Inflammatory macrophage treated with lipopolysaccharide for 1 hour (primary cell): ENCODE data around the gene CEP192.

Experiments used
- DNase-seq, 2 donors: peaks; one replicate each; pipeline ENCODE4 v3.0.0-alpha.2; 2020 to 2022

Gene CEP192

DNA sequence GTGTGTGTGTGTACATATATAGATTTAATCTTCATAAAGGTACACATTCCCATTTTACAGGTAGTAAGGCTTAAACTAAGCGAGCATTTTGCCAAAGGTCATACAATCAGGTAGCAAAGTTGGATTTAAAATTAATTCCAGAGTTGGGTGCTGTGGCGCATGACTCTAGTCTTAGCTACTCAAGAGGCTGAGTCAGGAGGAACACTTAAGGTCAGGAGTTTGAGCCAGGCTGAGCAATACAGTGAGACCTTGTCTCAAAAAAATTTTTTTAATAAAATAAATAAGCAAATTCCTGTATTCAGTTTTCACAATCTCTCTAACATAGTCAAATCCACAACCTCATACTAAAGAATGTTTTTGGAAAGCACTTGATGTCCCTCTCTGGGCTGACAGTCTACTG lies 115.9 kb downstream of the CEP192 start:
- DNase-seq, result no peak

DNA sequence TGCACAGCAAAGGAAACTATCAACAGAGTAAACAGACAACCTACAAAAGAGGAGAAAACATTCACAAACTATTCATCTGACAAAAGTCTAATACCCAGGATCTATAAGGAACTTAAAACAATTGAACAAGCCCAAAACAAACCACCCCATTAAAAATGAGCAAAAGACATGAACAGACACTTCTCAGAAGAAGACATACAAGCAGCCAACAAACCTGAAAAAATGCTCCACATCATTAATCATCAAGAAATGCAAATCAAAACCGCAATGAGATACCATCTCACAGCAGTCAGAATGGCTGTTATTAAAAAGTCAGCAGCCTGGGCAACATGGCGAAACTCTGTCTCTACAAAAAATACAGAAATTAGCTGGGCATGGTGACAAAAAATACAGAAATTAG lies 117.2 kb downstream of the CEP192 start:
- DNase-seq, result no peak

DNA sequence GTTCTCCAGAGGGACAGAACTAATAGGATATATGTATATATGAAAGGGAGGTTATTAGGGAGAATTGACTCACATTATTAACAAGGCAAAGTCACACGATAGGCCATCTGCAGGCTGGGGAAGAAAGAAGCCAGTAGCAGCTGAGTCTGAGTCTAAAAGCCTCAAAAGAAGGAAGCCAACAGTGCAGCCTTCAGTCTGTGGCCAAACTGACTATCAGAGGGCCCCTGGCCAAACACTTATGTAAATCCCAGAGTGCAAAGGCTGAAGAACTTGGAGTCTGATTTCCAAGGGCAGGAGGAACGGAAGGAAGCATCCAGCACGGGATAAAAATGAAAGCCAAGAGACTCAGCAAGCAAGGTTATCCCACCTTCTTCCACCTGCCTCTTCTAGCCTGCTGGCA lies 119.4 kb downstream of the CEP192 start:
- DNase-seq, result no peak

DNA sequence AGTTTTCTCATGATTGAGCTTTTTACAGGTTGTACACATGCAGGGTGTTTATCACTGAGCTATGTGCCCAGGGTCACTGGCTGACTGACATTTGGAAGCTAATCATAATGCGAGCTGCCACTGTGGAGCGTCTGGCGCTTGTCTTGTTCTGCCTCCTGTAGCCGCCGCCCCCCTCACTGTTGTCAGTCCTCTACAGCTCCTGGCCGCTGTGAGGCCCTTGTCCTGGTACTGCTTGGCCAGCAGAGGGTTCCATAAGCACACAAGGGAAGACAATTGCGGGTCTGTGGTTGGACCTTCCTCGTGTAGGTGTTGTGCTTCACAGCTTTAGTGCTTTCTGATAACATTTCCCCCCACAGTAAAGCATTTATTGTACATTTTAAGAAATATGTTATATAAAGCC lies 121.8 kb downstream of the CEP192 start:
- no peak for DNase-seq

DNA sequence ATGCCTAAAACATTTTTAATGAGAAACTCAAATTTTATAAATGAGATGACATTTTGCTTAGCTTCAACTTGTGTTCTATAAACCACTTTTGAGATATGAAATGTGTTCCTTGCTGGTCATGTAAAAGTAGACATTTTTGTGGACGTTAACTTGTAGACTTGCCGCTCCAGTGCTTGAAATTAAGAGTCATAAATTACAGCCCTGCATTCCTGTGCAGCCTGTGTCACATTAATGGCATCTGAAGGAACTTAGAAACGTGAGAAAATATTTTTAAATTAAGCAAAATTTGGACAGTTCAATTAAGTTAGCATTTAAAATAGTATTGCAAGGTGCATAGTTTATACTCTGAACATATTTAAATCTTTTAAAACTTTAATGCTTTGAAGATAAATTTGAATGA lies 129.1 kb downstream of the CEP192 start:
- no peak for DNase-seq

DNA sequence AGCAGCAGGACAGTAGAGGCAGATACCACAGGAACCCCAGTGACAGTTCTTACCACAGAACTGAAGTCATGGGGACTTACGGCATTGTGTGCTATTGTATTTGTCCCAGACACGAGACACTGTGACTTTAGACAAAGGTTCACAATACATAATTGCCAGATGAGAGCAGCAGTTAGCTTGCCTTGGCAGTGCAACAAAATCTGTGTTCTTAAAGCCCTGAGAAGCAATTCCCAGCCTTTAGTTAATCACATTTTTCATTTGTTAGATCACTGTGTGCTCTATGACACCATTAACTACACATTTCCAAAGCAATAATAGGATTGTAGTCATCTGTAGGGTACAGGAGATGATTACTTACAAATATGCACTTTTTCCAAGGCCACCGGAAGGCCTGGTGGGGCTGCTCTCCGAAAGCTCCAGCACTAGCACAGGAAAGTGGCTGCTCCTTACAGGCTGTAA lies 129.8 kb downstream of the CEP192 start:
- no peak for DNase-seq

DNA sequence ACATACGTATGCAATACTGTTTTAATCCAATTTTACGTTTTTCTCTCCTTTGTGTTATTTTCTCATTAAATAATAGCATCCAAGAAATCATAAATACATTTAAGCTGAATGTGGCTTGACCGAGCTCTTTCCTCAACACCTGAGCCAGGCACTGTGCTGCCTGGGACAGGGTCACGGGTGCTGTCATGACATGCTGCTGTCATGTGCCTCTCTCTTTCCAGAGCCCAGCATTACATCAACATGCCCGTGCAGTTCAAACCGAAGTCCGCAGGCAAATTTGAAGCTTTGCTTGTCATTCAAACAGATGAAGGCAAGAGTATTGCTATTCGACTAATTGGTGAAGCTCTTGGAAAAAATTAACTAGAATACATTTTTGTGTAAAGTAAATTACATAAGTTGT lies 133.2 kb downstream of the CEP192 start:
- DNase-seq, result no peak

DNA sequence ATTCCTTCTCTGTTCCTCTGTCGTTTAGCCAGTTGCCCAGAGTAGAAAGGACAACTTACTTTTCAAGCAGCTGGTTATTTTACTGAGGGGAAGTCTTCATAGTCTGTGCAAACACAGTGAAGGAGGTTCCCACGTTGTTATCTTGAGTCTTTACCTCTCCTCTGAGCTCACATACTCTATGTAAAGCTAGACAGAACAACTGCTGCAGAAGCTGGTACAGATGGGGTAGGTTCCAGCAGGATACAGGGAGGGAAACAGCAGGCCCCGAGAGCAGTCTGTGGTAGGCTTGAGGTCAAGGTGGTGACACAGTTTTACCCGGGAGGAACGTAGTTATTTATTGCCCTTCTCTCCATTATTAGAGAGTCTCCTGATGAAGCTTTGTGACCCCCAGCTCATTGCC lies 134.0 kb downstream of the CEP192 start:
- no peak for DNase-seq

DNA sequence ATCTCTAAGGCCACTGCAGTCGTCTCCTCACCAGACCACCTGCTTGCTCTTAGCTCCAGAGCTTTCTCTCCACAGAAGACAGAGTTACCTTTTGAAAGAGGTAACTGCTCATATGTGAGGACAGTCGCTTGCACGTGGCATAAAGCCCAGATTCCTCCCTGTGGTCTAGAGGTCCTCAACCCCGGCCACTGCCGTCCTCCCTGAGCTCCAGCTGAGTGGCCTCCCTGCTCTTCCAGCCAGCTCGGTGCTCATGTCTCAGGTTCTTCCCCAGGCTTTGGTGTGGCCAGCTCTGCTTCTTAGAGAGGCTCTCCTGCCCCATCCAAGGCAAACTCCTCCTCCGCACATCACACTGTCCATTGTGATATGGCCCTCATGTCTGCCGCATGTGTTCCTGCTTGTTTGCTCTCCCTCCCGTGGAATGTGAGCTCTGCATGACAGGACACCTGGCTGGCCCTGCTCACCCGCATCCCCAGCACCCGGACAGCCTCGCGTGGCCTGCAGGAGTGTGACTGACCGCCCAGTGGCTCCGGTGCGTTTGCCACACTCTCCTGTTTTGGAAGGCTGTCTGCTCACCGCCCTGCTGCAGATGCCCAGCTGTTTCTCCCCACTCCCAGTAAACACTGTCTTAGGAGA lies 135.9 kb downstream of the CEP192 start:
- DNase-seq, result no peak

DNA sequence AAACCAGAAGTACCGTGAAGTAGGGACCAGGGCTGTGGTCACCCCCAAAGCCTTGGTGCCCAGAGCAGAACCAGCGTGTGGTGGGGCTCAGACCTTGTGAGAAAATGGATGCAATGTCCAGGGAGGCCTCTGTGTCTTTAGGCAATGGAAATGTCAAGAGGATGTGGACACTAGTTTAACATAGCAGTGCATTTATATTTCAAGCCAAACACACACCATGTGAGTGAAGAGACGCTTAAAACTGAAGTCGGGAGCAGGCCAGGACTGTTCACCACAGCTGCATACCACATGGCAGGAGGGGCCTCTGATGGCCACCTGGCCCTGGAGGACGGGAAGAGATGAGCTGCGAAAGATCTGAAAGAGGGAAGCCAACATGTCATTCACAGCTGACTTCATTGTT lies 140.1 kb downstream of the CEP192 start:
- no peak for DNase-seq

DNA sequence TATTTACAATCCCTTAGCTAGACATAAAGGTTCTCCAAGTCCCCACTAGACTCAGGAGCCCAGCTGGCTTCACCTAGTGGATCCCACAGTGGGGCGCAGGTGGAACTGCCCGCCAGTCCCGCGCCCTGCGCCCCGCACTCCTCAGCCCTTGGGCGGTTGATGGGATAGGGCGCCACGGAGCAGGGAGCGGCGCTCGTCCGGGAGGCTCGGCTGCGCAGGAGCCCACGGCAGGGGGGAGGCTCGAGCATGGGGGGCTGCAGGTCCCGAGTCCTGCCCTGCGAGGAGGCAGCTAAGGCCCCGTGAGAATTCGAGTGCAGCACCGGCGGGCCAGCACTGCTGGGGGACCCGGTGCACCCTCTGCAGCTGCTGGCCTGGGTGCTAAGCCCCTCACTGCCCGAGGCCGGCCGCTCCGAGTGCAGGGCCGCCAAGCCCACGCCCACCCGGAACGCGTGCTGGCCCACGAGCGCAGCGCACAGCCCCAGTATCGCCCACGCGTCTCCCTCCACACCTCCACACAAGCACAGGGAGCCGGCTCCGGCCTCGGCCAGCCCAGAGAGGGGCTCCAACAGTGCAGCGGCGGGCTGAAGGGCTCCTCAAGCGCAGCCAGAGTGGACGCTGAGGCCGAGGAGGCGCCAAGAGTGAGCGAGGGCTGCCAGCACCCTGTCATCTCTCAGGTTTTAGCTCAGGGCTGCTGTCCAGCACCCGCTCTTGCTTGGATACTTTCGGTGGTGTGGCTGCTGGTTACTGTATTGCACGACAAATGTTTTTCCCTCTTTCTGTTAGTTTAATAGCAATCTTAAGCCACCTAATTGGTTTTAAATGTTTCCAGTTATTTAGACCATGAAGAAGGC lies 143.6 kb downstream of the CEP192 start:
- no peak for DNase-seq

DNA sequence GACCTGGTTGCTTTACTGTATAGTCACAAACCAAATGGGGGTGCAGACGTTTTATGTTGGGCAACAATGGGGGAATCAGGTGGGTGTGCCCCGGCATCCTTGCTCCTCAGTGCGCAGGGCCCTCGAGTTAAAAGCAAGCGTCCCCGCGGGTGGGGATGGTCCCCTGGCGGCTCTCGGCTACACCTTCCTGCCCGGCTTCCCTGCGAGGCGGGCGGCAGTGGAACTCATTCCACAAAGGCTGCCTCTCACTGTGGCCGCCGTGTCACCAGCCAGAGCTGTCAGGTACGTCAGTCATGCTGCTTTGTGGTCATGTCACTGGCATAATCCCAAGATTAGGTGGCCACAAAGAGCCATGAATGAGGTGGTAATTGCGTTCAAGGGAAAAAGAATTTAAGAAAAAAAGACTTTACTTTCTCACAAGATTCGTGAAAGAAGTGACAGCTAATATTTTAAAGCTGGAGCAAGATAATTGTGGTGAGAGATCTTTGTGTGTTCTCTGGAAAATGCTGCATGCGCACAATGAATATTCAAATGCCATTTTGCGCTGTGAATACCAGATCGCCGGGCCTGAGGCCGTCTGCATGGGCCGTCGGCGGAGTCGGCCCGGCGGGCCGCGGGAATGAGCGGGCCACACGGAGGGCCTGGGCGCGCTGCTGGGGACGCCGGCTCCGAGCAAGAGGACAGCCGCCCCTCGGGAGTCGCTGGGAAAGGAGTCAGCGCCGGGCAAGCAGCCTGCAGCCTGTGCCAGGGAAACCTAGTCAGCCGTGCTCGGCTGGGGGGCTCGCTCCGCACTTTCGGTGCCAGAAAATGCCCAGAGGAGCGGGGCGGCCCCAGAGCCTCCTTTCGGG lies 145.1 kb downstream of the CEP192 start:
- no peak for DNase-seq

DNA sequence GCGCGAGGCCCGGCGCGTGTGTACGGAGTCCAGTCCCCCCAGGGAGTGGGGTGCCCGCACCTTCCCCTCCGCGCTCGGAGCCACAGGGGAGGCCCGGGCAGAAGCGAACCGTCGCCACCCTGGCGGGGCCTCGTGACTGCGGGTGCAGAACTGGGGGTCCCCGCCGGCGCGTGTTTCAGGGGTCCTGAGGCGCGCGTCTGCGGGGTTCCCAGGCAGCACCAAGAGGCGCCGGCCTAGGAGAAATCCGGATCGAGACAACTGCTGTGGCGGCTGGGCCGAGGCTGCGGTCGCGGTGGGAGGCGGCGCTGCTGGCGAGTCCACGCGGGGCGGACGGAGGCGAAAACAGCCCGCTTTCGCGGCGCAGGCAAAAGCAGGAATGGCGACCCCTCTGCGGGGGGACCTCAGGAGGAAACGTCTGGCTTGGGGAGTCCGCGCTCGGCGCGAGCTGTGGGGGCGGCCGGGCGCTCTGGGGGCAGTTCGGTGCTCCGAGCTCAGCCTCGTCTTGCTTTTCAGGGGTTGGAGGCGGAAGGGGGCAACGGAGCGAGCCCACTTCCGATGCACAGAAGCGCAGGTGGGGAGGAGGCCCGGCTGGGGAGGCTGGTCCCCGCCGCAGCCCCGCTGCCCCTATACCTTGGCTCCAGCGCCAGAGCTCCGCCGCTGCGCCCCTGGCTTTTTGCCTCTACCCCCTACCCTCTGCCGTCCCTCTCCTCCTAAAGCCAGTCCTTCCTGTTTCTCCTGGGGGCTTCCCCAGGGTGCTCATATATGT lies 145.9 kb downstream of the CEP192 start:
- DNase-seq, result peak; percentile 14 to 33

DNA sequence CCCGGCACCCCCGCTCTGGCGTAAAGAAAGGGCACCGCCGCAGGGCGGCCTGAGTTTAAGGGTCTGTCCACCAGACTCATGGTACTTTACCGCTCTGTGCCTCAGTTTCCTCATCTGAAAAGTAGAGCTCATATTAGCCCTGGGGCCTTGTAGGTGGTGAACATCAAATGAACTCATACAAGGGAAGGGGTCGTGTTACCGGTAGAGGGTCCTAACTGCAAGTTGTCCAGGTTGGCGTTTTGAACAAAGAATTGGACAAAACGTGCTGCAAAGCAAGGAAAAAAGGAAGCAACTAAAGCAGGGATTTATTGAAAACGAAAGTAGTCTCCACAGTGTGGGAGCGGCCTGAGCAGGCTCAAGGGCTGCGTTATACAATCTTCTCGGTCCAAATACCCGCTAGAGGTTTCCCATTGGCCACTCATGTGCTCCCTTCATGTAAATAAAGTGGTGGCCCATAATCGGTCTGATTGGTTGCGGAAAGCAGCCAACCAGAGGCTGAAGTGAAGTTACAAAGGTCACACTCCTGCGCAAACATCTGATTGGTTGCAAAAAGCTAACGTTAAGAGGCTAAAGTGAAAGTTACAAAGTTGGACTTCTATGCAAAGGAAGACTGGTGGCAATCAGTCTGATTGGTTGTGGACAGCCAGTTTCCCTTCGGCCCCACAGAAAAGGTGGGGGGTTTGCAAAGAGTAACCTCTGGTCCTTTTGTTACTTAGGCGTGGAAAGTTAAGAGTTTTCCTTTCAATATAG lies 146.7 kb downstream of the CEP192 start:
- DNase-seq, result peak; percentile 89 to 97

DNA sequence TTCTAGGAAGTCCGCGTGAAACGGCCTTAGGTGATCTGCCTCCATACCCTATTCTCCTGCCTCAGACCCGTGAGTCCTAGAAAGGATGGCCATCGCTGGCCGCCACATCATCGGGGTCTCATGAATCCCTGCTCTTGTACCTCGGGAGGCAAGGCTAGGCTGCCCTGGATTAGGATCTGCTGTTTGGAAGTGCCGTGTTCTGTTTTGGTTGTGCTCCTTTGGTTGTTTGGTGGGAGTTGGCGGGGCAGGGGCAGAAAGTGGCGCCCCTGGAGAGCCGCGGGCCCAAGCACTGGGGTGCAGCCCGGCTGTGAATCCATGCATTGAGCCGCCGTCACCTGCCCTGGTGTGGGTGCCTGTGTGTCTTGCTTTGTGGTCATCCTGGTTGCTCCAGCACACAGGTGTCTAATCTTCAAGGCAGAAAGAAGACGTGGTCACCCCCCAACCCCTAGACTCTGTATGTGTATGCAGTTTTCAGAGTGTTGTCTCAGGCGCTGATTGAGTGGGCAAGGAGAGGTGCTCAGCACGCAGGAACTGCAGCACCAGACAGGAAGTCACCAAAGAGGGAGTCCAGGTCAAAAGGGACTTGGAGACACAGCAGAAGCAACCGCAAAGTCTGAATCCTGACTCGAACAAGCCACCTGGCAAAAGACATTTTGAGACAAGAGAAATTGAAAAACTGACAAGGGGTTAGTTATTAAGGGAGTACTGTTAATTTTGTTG lies 147.4 kb downstream of the CEP192 start:
- no peak for DNase-seq

DNA sequence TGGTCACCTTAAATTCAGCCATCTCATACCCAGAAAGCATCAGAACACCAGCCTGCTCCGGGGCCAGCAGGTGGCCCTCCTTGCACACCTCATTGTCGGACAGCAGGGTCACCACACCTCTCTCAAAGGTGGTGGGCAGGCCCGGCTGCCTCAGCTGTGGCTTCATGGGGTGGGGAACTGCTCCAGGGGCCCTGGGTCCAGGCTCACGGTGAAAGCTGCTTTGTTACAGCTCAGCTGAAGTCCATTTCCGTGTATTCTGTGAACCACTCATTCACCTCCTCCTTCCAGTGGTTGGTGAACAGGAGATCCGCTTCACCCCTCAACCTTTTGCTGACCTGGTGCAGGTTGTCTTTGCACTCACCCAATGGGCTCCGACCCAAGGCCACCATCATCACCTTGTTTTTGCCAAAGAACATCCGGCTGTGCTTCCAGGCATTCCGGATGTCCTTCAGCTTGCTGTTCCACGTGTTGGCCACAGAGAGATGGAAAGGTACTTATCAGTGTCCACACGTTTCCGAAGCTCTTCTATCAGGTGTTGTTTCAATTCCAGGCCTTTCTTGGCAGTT lies 148.8 kb downstream of the CEP192 start:
- DNase-seq, result no peak

DNA sequence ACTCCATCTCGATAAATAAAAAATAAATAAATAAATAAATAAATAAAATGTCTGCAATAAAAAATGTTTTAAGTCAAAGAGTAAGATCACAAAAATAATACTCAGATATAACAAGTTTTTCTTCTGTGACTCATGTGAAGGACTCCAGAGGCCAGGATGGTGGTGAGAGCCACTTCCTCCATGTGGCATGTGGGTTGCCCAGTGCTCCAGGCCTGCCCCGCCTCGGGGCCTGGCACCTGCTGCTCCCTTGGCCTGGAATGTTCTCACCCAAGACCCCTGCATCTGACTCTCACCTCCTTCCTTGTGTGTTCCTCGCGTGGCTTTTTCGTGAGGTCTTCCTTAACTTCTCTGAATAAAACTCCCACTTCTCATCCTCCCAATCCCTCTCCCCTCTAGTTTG lies 150.0 kb downstream of the CEP192 start:
- DNase-seq, result no peak

DNA sequence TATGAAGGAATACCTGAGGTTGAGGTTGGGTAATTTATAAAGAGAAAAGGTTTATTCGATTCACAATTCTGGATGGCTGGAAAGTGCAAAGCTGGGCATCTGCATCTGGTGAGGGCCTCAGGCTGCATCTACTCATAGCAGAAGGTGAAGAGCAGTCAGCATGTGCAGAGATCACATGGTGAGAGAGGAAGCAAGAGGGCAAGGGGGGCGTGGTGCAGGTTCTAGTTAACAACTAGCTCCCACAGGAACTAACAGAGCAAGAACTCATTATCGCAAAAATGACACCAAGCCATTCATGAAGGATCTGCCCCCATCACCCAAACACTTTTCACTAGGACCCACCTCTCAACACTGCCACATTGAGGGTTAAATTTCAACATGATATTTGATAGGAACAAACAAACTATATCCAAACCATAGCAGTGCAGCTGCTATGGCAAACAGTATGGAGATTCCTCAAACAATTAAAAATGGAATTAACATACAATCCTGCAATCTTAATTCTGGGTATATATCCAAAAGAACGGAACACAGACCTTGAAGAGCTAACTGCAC lies 154.6 kb downstream of the CEP192 start:
- DNase-seq, result no peak

DNA sequence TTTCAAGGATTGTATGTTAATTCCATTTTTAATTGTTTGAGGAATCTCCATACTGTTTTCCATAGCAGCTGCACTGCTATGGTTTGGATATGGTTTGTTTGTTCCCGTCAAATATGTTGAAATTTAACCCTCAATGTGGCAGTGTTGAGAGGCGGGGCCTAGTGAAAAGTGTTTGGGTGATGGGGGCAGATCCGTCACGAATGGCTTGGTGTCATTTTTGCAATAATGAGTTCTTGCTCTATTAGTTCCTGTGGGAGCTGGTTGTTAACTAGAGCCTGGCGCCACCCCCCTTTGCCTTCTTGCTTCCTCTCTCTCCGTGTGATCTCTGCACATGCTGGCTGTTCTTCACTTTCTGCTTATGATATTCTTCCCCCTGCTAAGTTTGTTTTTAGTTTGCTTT lies 156.0 kb downstream of the CEP192 start:
- DNase-seq, result peak; percentile 62 to 69

DNA sequence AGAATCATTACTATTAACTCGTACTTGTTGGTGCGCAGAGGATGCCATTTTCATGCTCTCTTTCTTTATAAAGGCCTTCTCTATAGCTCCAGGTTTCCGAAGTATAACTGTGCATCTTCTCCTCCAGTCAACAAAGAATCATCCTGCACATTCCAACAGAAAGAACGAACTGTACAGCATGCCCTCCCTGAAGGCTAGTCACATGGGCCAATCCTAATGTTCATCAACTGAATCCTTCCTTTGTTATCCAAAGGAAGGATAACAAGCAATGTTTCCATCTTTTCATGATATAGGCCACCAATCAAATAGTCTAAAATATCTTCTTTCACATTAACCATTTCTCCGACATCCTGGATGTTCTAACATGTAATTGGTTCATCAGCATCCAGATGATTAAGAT lies 160.5 kb downstream of the CEP192 start:
- no peak for DNase-seq

DNA sequence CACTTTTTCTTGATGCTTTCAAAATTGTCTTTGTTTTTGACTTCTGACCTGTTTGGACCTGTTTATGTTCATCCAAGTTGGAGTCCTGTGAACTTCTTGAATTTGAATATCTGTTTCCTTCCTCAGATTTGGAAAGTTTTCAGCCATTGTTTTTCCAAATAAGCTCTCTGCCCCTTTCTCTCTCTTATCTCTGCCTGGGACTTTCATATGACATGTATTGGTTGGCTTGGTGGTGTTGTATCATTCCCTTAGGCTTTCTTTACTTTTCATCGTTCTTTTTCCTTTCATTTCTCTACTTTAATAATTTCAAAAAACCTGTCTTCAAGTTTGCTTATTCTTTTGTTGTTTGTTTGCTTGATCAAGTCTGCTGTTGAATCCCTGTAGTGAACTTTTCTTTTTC lies 167.3 kb downstream of the CEP192 start:
- DNase-seq, result no peak
